GM21360 (cell line): ENCODE data around the gene RLIM.
"Not testable (repeated sequence)": the region's sequence is repeated elsewhere in the genome, so short reads cannot be mapped to it uniquely, and the experiment has no call there.

Experiments
- ATAC-seq: cut with Tn5 transposase; IDR thresholded peaks from one replicate; pipeline ENCODE4 v1.9.1; 2021; ENCODE audit warnings: mild to moderate bottlenecking, moderate library complexity; ENCODE audit not compliant: unreplicated experiment

The RLIM gene

DNA sequence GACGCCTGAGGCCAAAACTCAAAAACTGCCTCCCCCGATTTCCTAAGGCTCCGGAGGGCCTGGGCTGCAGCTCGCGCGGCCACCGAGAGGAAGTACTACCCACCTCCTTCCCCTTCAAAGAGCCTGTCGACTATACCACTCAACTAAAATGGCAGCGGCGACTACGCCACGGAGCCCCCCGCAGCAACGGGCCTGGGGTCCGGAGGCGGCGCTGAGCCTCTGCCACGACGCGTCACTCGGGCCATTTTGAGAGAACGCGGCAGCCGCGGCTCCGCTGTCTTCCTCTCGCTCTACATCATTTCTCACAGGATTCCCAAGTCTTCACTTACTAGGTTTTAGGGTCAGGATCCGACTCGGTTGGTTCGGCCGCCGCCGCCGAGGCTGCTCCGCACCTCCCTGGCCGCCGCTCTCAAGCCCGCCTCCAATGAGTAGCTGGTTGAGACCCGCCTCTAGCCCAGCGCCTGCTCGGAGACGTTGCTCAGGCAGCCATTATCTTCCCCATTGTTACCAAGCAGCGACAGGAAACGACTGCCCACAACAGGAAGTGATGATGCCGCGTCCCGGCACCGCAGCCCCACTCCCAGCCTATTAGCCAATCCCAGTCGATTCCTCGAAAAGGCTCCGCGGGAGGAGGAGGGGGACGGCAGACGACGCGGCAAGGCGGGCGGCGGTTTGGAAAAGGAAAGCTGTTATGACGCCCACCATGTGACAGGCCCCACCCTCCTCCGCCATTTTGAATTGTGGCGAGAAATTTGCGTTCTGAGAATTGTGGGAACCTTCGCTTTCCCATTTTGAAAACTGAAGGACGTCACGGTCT, at the start of gene RLIM:
Gene RLIM, minus strand, starts transcription at position 532 of the 817 bp plus-strand sequence. CDS start 18,647 bp downstream, outside the sequence.
- ATAC-seq, result peak; percentile 95

DNA sequence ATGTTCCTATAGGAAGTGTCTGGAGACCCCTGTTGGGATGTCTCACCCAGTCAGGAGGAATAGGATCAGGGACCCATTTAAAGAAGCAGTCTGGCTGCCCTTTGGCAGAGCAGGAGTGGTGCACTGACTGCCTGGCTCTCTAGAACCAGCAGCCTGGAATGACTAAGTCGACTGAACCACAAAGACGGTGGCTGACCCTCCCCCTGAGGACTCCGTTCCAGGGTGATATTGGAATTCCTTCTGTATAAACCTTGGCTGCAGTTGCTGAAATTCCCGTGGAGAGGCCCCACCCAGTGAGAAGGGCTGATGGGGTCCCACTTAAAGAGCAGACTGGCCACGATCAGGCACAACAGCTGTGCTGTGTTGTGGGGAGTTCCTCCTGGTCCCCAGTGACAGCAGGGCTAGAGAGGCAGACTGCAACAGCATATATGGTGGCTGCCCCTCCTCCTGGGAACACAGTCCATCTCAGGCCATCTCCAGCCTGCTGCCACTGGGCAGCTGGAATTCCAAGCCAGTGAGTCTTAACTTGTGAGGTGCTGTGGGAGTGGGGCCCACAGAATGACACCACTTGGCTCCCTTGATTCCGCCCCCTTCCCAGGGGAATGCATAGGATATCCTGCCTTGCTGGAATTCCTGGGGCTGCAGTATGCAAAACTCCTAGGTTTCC, 41.8 kb upstream of the RLIM start:
- no peak for ATAC-seq

DNA sequence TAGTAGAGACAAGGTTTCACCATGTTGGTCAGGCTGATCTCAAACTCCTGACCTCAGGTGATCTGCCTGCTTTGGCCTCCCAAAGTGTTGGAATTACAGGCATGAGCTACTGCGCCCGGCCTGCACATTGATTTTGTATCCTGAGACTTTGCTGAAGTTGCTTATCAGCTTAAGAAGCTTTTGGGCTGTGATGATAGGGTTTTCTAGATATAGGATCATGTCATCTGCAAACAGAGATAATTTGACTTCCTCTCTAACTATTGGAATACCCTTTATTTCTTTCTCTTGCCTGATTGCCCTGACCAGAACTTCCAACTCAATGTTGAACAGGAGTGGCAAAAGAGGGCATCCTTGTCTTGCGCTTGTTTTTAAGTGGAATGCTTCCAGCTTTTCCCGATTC, 40.5 kb upstream of the RLIM start:
- not testable (repeated sequence) for ATAC-seq

DNA sequence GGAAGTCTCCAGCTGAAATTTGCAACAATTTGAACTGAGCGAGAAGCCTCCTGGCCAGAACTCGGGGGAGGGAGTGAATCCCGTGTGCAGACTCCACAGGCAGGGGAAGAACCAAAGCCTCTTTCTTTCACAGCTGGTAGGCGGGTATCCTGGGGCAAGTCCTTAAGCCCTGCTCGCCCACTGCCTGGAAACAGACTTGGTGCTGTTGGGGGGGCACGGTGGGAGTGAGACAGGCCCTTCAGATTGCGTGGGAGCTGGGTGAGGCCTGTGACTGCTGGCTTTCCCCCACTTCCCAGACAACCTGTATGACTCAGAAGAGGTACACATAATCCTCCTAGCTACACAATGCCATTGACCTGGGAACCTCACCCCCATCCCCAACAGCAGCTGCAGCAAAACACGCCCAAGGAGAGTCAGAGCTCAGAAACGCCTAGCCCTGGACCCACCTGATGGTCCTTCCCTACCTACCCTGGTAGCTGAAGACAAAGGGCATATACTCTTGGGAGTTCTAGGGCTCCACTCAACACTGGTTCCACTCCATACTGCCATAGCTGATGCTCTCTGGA, 22.4 kb upstream of the RLIM start:
- no peak for ATAC-seq

DNA sequence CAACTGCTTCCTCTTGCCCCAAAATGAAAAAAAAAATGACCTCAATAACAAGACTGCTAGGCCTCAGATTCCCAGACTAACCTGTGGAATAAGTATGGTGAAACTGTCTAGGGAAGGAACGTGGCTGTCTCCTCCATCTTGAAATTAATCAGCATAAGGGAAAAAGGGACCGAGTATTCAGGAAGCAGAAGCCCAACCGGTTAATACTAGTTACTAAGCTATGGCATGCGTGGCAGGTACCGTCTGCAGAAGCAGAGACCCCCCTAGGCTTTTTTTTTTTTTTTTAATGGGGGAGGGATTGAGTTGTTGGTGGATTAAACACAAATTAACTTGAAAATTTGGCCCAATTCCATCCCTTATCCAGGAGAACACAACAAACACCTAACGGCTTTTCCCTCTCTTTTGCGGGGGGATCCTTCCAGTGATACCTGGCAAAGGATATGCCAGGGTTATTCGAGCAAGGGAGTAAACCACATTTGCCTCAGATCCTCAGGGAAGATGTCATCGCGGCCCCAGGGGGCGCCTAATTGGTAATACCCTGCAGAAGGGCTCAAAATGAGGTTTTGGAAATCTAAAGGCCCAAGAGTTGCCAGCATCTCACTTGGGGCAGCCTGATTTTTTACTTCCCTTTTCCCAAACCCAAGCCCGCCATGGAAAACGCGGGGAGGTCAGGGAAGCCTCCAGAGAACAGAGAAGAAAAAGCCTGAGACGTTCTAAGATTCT, 893 bp downstream of the RLIM start:
- ATAC-seq, result no peak

GRCh38 chrX:74606799-74607198, 7.6 kb downstream of the RLIM start:
- no peak for ATAC-seq

- ATAC-seq, result no peak
Observed at GRCh38 chrX:74606342-74606741, 8.1 kb downstream of the RLIM start.

- no peak for ATAC-seq
Observed at GRCh38 chrX:74603040-74603439, 11.4 kb downstream of the RLIM start.

DNA sequence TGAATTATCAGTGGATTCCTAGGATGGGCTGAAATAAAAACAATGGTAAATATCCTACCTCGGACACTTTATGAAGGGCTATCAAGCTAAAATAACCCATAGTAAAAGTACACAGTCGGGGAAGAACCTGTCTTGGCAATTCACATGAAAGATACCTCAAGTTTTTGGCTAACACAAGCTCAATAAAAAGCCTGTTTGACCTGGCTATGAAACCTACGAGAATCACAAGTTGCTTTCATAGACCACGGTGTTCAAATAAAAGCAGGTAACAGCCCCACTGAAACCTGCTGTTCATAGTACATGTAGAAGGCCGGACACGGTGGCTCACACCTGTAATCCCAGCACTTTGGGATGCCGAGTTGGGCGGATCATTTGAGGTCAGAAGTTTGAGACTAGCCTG, 12.3 kb downstream of the RLIM start:
- no peak for ATAC-seq

- no peak for ATAC-seq
Observed at GRCh38 chrX:74593593-74593992, 20.8 kb downstream of the RLIM start.

GRCh38 chrX:74585766-74586165, 28.7 kb downstream of the RLIM start:
- ATAC-seq, result no peak

DNA sequence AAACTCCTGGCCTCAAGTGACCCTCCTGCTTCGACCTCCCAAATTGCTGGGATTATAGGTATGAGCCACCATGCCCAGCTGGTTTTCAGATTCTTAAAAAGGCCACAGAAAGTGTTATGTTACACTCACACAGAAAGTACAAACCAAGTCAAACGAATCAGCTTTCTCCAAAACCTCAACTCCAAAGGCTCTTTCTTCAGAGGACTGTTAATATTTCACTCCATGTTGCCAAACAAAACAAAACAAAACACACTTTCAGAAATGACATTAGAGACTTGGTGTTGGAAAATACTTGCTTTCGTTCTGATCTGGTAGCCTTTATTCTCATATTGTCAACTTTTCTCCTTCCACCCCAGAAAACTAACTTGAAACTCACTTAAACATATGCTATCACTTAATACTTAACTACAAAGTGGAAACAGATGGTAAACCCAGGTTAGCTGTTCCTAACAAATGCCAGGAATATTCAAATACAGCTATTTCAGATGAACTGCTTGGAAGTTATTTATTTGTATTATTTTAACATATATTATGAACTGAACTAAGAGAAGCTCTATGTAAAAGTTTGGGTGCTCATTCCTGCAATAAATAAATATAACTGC, 34.7 kb downstream of the RLIM start:
- ATAC-seq, result no peak

- ATAC-seq, result no peak
Observed at GRCh38 chrX:74578137-74578536, 36.3 kb downstream of the RLIM start.

- ATAC-seq, result no peak
Observed at GRCh38 chrX:74557378-74557777, 57.0 kb downstream of the RLIM start.

DNA sequence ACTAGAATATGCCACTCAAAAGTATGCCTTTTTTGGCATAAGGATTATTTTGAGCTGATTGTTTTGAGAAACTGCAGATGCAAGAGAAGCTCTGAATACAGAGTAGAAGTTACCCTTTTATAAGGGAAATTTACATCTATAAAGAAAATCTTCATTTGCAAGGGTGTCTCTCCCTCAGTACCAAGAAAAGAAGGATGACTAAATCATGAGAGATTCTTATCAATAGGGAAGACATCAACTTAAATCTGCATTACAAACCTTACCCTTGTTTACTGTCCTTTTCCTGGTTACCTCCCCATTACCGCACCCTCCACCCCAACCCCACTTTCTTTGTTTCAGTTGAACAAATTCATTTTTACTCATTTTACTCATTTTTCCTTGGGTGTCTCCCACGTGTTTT, 62.5 kb downstream of the RLIM start:
- ATAC-seq, result no peak

DNA sequence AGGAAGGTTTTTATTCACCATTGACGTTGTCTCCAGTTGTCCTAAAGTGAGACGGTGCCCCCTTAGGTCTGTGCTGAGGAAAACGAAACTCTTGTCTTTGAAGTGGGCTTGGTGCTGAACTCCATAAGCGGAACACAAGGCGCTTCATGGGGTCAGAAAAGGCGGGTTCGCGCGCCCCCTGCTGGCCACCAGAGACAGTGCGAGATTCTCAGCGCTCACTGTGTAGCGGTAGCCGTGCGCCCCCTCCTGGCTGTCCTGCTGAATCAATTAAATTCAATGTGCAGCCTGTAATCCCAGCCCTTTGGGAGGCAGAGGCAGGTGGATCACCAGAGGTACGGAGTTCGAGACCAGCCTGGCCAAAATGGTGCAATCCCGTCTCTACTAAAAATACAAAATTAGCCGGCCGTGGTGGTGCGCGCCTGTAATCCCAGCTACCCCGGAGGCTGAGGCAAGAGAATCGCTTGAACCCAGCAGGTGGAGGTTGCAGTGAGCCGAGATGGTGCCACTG, 64.1 kb downstream of the RLIM start:
- peak; percentile 80 for ATAC-seq

- no peak for ATAC-seq
Observed at GRCh38 chrX:74546984-74547383, 67.4 kb downstream of the RLIM start.

DNA sequence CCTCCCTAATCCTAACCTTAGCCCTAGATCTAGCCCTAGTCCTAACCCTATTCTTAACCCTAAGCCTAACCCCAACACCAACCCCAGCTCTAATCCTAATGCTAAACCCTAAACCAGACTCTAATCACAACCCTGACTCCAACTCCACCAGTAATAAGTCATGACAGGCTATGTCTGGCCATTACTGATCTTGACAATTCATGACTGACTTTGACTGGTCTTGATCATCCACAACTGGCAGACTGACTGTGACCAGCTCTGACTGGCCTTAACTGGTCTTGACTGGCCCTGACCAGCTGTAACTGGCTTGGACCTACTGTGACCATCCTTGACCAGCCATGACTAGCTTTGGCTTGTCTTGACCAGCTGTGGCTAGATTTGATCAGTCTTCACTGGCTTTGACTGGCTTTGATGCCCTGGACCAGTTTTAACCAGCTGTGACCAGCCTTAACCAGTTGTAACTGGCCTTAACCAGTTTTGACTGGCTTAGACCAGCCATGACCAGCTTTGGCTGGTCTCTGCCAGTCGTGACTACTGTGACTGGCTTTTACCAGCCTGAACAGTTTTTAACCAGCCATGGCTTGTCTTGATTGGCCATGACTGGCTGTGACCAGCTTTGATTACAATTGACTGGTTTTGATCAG, 68.4 kb downstream of the RLIM start:
- ATAC-seq, result no peak

DNA sequence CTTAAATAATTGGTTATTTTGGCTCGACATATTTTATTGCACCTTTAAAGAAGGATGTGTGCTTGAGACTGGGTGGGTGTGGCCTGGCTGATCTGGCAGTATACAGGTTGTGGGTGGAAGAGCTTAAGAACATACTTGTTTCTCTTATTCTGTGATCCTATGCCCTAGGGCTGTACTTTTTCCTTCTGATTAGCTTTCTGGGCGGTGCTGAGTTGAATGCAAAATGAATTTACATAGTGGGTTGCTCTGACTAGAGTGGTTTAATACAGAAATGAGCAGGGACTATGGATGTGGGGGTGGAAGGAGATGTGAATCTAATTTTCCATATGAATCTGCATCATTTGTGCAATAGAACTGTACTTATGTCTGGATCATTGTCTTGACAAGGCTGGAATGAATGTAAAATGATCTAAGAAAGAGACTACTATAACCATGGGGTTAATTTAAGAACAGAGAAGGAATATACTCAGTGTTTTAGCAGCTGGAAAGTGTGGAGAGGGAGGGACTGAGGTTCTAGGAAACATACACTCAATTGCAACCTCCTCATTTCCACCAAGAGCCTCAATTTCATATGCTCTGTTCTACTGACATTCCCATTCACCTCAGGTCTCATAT, 73.7 kb downstream of the RLIM start:
- no peak for ATAC-seq

GRCh38 chrX:74536832-74537371, 77.5 kb downstream of the RLIM start:
- ATAC-seq, result no peak
